IPS DF 4.7 (cell line): ENCODE measurements around the gene ZNG1A.
"Not testable (repeated sequence)": the region's sequence is repeated elsewhere in the genome, so short reads cannot be mapped to it uniquely, and the experiment has no call there.

Experiments
- DNase-seq: peaks from one replicate; pipeline ENCODE4 v3.0.0-alpha.2; 2013; ENCODE audit warnings: low spot score; ENCODE audit errors: extremely low read depth

The ZNG1A gene

DNA sequence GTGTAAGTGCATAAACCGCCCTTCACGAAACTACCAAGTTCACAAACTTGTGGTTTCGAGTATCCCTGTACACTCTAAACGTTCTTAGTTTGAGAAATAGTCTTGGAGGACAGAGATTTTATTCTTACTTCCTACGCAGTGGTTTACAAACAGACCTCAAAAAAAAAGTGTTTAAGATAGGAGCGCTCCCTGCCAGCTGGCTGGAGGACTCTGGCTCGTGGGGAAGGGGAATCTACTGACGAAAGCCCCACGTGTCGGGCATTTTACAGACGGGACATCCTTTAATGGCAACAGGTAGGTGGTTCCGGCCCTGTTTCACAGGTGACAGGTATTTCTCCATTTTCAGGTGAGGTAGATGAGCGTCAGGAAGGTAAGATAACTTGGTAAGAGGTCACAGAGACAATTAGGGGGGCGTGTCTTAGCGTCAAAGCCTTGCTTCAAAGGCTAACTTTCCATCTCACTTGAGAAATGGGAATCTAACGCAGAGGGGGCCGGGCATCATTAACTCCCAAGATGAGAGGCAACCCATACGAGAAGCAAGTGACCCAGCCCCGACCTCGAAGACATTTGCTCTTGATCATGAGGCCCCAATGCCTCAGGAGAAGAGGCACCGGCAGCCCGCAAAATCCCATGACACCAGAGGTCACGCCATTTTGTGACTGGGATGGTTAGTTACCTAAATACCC, 573 bp downstream of the ZNG1A start:
- not testable (repeated sequence) for DNase-seq

DNA sequence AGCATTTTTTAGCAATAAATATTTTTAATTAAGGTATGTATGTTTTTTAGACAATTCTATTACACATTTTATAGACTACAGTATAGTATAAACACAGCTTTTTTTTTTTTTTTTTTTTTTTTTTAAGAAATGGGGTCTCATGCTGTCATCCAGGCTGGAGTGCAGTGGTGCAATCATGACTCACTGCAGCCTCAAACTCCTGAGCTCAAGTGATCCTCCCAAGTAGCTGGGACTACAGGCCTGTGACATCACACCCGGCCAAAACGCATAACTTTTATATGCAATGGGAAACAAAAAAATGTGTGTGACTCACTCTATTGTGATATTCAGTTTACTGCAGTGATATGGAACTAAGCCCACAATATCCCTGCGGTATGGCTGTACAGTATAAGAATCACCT, 9.1 kb downstream of the ZNG1A start:
- DNase-seq = not testable (repeated sequence)

DNA sequence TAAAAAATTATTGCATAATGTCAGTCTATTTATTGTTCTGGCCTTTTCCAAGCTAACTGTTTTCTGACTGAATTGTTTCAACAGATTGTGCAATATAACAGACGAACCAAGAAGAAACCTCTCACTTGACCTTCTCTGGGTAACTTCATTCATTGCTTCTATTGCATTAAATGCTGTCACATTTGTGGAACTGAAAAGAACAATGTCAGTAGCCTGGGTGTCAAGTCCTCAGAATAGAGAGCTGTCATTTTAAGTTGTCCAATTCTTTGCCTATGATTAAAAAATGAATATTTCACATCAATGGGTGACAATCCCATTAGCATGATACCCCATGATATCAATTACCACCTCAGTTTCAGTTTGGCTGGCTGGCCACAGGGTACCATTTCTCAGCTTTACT, 19.0 kb downstream of the ZNG1A start:
- not testable (repeated sequence) for DNase-seq

DNA sequence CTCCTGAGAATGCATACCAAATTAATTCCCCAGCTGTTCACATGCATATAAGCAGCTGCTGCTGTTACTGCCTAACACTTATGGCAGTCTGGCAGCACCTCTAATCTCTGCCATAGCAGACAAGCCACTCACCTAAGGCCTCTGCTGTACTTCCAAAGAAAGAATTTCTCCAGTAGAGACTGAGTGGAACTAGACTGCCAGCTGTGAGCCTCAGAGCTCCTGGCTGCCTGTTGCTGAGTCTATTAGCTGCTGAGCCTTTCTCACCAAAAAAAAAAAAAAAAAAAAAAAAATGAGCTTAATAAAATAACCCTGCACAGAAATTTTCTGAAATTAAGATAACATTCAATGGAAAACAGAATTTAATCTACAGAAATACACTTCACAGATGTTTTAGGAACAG, 27.7 kb downstream of the ZNG1A start:
- not testable (repeated sequence) for DNase-seq

DNA sequence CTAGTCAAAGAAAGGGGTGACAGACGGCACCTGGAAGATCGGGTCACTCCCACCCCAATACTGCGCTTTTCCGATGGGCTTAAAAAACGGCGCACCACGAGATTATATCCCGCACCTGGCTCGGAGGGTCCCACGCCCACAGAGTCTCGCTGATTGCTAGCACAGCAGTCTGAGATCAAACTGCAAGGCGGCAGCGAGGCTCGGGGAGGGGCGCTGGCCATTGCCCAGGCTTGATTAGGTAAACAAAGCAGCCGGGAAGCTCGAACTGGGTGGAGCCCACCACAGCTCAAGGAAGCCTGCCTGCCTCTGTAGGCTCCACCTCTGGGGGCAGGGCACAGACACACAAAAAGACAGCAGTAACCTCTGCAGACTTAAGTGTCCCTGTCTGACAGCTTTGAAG, 39.0 kb downstream of the ZNG1A start:
- not testable (repeated sequence) for DNase-seq

DNA sequence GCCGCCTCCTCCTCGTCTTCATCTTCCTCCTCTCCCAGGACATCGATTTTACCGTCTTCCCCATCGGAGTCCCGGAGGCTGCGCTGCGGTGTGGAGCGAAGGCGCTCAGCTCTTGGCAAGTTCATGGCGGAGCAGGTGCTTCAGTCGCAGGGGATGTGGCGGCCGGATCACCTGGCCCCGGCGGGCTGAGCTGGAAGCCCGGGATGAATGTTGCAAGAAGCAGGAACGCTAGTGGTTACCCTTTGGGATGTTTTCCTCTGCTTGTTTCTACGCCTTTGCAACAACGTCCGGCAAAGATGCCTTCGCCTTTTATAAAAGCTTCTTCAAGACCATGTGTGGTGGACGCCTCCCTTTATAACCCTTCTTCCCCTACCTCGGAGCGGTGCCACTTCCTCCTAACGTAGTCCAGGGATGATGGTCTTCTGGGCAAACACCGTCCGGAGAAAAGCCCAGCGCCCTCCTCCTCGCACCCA, 60.8 kb downstream of the ZNG1A start, which contains the start of gene FOXD4:
TSS of gene FOXD4 (minus strand) at position 423 of the 473 bp plus-strand sequence. CDS start at position 125, 298 bp downstream.
- DNase-seq = not testable (repeated sequence)

DNA sequence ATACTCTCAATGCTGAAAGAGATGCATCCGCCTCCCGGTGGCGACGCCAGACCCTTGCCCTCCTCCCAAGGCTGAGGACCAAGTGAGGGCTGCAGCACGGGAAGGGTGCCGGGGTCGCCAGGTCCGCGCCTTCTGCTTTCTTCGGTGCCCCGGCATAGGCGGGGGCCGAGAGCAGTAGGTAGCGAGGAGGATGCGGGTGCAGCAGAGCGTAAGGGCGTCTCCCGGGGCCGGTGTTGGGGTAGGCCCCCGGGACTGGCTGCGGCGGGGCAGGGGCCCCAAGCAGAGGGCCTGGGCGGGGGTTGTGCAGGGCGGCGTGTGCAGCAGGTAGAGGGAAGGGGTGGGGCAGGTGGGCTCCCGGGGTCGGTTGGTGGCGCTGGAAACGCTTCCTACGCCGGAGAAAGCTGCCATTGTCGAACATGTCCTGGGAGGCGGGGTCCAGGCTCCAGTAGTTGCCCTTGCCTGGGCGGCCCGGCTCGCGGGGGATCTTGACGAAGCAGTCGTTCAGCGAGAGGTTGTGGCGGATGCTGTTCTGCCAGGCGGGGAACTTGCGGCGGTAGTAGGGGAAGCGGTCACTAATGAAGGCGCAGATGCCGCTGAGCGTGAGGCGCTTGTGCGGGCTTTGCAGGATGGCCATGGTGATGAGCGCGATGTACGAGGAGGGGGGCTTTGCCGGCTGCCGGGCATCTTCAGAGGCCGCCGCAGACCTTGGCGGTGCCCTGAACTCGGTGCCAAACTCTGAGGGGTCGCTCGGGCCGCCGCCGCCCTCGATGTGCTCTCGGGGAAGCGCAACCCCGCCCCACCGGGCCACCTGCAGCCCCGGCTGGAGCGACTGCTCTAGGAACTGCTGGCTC, 61.5 kb downstream of the ZNG1A start:
- not testable (repeated sequence) for DNase-seq

DNA sequence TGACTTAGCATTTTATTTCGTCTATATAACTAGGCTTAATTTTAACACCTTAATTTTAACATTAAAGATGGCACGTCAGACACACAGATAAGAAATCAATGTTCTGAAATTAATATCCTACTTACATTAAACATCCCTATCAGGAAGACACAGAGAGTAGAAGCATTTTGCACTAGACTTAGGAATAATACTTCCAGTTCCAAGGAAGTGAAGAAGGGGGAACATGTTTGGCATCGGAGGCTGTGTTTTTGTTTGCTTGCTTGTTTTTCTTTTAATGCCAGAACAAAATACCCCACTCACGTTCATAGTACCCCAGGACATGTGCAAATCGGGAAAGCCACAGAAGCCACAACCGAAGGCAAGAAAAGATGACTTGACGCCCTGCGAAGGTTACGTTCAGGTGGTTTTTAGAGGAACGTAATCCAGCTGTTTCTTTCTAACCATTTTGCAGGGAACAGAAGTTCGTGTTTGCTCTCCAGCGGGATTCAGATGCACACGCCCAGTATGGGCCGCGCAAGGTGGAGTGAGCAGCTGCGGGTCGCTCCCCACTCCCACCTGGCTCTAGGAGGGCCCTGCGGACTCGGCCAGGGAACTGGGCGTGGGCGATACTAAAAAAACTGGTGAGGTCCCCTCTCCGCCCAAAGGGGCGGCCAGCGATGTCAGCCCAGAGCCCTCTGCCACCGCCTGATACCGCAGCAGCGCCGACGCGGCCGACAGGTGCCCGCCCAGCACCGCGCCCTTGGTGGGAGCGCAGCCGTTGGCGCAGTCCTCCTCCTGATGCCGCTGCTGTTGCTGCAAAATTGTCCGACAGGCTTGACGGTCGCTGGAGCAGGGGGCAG, 62.4 kb downstream of the ZNG1A start:
- not testable (repeated sequence) for DNase-seq

DNA sequence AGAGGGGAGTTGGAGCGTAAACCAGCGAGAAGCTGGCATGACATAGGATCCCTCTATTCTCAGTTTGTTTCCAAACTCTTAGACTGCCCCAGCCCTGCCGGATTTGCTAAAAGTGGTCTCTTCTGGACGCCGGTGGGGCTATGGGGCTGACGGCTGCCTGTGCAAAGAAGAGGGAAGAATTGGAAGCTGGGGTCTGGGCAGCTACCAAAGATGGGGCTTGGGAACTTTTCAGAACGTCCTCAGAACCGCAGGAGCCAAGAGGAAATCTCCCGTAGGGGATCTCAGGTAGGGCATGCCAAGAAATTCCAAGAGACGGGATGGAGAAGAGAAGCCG, 63.8 kb downstream of the ZNG1A start:
- not testable (repeated sequence) for DNase-seq

DNA sequence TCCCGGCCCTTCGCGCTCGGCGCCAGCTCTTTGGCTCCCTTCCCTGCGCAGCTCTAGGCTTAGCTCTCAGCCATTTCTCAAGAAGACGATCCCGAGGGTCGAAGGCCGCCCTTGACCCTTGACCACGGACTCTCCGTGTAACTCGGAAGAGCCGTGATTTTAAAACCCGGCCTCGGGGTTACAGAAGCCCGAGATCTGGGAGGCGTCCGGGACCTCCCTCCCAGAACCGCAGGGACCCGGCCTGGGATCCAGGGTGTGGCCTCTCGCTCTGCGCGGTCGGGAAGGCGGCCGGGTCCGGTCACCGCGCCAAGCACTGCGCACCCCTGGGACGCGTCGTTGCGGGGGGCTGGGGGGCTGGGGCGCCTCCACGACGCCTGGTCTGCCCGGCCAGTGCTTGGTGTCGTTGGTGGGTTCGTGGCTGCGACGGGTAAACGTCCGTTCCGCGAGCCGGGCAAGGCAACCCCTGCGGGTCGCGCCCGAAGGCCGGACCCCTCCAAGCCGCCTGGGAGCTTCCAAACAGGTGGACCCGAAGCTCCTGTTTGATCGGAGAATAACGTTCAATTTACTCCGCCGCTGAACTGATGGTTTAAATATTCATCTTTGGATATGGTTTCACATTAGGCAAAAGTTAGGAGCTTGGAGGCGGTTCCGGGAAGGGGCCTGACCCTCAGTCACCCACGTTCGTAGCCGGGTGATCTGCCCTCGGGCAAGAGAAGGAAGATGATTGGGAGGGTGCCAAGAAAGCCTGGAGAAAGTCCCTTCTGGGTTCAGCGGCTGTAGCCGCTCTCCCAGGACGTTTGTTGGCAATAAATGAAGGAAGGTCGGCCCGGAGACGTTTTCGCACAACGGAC, 64.4 kb downstream of the ZNG1A start:
- not testable (repeated sequence) for DNase-seq

DNA sequence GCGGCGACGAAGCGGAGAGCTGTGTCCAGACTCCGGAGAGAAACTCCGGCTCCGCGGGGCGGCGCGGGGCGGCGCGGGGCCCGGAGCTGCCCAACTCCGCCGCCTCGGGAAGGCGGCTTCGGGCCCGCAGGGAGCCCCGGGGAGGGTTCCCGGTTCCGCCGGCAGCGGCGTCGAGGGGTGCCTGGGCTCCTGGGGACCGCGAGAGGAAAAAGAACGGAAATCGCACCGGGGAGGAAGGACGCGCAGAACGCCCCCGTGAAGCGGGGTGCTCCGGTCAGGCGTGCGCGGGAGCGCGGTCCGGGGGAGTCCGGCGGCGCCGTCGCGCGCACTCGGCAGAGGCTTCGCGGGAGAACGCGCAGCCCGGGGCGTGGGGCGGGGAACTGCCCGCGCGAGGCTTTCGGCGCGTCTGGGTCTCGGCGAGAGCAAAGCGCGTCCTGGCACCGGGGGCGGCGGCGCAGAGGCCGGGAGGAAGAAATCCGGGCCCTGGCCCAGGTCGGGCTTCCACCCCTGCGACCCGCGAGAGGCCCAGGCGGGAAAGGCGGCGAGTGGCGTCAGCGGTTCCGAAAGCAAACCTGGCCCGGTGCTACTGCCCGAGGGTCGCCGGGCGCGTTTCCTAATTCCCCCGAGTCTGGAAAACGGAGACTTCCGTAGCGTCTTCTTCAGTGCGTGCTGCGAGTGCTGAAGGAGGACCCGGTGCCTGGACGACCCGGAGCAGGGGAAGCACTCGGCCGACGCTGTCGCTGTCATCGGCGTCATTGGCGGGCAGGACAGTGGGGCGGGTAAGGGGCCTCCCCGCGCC, 65.2 kb downstream of the ZNG1A start:
- not testable (repeated sequence) for DNase-seq

DNA sequence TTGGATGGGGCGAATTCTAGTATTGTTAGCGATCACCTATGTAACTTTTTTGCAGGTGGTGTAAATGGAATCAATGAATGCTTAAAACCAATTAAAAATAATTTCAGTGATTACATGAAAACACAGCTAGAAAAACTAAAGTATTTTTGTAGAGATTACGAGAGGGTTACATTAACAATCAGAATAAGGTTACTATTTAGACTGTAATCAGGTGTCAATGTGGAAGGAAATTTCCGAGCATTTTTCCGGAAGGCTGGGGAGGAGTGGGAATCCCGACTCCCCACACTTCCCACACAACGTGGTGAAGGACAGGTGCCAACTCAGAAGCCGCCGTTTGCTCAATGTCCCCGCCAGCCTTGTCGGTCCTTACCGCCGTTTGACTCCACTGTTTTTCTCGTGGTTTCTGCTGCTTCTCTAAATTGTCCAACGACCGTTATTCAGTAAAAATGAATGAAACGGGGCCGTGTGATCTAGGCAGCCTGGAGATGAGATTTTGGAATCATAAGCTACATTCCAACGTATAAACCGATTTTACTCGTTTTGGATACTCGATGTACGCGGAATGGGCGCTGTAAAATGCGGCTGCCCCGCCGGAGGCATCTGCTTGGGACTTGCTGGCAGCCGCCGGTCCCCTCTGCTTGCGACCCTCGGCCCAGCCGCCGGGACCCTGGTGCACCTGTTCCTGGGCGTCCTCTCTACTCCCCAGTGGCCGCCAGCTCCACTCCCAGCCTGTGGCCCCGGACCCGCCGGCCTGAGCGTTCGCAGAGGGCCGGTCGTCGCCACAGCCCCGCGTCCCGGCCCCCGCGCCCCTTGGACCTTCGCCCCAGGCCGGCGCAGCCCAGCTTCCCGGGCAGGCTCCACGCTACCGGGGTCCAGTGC, 66.0 kb downstream of the ZNG1A start:
- DNase-seq = not testable (repeated sequence)

DNA sequence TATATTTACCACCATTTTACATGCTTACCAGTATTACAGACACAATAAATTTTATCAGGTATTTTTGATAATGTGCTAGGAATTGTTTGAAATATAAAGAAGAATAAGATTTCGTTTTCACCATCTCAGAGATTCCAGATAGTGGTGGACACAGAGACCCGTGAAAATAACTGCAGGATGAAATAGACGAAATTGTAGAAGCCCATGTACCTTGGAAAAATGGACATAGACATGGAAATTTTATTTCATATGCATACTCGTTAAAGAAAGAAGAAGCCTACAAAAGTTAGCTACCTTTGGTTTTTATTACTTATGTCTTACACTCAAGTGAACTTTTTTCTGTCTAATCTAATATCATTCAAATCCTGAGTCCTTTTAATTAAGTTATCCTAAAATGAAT, 68.2 kb downstream of the ZNG1A start:
- not testable (repeated sequence) for DNase-seq

DNA sequence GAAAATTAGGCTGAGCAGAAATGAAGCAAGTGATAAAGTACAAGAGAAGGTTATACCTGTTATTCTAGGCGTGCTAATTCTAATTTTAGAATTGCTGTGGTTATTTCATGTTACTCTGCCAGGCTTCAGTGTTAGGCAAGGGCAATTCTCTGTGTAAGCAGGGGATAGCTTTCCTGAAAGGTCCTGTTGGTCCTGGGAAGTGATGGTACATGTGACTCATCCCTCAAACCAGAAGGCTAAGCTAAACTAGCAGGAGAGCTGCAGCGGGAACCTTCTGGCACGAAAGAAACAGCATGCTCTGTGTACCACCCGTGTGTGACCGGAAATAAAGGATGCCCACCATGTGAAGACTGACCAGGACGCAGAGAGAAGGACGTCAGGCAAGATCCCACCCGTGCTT, 69.3 kb downstream of the ZNG1A start:
- DNase-seq = not testable (repeated sequence)

DNA sequence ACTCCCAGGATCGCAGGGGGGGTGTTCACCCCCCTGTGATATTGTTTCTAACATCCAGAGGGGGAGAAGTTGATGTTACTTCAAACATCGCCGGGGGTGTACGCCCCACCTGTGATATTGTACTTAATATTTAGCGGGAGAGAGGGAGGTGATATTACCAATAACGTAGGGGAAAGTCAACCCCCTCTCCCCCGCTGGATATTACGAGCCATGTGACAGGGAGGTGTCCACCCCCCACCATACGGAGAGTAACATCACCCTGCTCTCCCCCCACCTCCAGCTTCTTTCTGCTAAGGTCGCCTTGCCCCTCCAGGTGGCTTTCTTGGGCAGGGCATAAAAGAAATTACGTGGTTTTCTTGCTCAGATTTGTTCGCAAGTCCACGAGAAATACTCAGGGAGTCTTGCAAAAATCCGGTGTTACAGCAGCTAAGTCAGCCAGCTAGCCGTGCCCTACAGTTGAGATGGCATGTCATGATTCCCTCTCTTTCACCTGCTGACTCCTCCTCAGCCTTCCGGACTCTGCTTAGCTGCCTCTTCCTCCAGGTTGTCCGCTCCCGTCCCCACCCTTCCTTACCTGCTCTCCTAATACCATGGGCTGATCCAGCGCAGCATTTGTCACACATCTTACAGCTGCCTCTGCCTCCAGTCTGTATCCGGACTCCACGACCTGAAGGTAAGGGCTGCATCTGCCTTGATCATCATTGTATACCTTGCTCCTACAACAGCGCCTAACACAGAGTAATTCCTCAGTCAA, 69.9 kb downstream of the ZNG1A start:
- not testable (repeated sequence) for DNase-seq

DNA sequence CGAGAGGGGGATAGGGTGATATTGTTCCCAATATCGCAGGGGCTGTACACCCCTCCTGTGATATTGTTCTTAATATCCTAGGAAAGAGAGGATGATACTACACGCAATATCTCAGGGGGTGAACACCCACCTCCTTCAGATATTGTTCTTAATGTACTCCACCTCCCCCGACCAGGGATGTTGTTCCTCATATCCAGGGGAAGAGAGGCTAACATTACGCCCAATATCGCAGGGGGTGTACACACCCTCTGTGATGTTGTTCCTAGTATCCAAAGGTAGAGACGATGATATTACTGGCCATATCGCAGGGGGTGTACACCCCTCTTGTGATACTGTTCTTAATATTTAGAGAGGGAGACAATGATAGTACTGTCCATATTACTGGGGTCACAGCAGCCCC, 72.9 kb downstream of the ZNG1A start:
- DNase-seq = not testable (repeated sequence)

DNA sequence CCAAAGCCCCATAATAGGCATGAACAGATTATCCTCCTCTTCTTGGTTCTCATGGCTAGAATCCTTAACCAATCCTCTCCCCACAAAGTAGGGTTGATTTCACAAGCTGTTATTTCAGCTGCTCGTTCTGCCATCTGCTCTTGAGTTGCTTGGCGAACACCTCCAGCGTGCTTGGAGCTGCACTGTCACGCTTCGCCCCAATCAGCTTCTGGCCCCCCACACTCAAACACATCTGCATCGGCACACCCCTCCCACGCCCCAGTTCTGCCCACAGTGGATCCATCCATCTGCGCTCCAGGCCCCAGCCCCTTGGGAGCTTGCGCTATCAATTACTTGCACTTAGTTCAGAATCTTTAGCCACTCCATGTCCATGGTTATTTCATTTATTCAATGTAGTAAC, 78.4 kb downstream of the ZNG1A start:
- not testable (repeated sequence) for DNase-seq

DNA sequence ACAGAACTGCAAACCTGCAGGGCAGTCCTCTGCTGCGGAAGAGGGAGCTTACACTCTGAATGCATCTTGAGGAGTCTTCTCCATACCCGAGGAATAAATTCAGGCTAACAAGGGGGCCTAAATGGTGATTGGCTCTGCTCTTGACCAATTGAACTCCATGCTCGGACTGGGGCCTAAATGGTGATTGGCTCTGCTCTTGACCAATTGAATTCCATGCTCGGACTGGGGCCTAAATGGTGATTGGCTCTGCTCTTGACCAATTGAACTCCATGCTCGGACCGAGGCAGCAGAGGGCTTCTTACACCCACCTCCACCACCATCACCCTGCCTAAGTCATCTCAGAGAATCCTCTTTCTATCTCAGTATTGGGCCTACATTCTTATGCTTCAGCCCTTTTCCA, 79.0 kb downstream of the ZNG1A start:
- not testable (repeated sequence) for DNase-seq
